Ramos (cell line): ENCODE measurements around the gene RTF1.

Source experiments
- in situ Hi-C: fragments of 300-500 bp; cut with MboI; formaldehyde crosslinking; loops from one replicate; pipeline ENCODE4 v1.14.3; 2022; ENCODE audit warnings: low sequenced_read_pairs; ENCODE audit not compliant: unreplicated experiment

The RTF1 gene

DNA sequence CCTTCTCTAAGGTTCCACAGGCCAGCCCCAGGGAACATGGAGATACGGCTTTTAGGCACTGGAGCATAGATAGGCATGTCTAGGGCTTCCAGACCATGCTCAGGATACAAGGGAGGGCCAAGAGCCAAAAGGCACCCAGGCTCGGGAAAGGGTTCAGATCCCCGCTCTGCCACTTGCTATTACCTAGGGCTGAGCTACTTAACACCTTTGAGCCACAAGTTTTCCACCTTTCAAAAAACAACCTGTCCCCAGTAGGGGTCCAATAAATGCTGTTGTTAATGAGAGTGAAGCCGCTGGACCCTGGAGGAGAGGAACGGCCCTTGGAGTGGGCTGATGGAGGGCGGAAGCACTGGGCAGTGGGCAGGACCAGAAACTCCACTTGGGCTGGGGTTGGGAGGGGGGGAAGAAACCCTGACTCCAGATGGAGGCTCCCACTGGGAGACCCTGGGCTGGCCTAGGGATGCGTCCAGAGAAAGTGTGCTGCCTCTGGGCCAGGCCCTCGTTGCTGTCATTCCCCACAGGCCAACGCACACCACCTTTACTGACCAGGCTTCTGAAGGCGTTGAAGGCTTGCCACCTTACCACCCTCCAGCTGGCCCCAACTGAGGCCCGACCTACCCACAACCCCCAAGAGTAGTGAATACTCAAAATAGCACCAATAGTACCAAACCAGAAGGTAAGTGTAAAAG is 68.2 kb downstream of the RTF1 start:
- in situ Hi-C loops = no loop called here

DNA sequence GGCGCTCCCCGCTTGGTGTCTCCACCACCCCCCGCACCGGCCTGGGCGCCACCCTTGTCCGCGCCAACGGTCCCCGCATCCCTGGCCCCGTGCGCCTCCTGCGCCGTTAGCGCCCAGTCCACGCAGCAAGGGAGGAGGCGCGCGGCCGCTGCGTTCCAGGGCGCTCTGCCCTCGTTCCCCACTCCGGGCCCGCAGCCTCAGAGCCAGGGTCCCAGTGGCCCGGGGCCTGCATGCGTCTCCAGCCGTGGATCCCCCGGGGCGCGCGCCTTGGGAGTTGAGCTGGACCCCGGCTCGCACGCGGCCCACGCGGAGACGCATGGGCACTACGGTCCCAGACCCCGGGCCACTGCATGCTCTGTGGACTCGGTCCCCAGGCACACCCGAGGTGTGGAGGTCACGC is 69.4 kb downstream of the RTF1 start:
- in situ Hi-C loops = no loop called here

DNA sequence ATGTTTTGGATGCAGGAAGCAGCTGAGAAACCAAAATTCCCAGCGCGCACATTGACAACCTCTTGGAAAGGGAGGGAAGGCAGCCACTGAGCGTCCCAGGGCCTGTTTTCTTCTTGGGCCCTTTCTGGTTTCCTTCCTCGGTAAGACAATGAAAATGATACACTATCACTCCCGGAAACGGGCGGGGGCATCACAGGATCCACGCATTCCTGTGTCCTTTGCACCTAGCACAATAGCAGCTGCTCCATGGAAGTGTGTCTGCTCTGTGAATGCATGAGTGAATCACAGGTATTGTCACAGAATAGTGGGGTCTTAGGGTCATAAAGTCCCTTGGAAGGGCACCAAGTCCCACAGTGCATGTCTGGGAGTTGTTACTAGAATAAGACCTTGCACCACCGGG is 70.5 kb downstream of the RTF1 start:
- in situ Hi-C loops = no loop called here

DNA sequence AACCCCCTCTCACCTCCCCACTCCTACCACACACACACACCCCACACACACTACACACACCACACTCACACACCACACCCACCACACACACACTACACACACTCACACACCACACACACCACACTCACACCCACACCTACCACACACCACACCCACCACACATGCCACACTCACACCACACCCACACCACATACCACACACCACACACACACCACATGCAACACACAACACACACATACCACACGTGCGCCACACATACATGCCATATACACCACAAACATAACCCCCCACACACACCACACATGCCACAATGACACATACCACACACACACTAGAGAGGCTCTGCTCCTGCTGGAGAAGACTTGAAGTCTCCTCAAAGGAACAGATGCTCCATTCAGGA is 70.9 kb downstream of the RTF1 start:
- in situ Hi-C loops = no loop called here

DNA sequence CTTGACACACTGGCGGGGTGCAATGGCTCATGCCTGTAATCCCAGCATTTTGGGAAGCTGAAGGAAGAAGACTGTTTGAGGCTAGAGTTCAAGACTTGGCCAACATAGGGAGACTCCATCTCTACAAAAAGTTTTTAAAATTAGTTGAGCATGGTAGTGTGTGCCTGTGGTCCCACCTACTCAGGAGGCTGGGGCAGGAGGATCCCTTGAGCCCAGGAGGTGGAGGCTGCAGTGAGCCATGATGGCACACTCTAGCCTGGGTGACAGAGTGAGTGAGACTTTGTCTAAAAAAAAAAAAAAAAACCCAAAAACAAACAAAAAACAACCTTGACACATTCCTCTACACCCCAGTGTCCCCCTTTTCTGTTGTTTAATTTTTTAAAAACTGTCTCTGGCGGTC is 72.7 kb downstream of the RTF1 start:
- in situ Hi-C loops = no loop called here

DNA sequence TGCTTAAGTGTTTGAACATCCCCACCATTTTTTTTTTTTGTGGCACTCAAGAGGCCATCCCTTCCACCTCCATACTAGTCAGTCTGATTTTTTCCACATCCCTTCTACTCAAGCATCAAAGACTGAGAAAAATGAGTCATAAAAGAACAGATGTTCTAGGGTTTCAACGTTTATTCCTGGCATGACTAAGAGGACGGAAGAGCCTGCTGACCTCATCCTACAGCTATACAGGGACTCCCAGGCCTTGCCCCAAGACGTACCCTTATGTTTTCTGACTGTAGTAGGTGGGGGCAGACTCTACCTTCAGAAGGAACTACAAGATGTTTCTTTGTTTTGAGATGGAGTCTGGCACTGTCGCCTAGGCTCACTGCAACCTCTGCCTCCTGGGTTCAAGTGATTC is 73.5 kb downstream of the RTF1 start:
- in situ Hi-C loops = no loop called here

DNA sequence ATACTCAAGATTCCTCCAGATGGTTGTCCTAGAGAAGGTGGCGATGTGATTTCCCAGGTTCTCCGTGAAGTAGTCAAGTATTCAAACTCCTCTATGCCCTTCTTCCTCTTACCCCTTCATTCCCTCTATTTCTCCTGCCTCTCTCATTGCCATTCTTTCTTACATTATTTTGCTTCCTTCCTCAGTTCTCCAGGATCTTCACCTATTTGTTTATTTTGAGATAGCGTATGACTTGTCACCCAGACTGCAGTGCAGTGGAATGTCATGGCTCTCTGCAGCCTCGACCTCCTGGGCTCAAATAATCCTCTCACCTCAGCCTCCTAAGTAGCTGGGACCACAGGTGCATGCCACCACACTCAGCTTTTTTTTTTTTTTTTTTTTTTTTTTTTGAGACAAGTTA is 75.0 kb downstream of the RTF1 start:
- in situ Hi-C loops = no loop called here

DNA sequence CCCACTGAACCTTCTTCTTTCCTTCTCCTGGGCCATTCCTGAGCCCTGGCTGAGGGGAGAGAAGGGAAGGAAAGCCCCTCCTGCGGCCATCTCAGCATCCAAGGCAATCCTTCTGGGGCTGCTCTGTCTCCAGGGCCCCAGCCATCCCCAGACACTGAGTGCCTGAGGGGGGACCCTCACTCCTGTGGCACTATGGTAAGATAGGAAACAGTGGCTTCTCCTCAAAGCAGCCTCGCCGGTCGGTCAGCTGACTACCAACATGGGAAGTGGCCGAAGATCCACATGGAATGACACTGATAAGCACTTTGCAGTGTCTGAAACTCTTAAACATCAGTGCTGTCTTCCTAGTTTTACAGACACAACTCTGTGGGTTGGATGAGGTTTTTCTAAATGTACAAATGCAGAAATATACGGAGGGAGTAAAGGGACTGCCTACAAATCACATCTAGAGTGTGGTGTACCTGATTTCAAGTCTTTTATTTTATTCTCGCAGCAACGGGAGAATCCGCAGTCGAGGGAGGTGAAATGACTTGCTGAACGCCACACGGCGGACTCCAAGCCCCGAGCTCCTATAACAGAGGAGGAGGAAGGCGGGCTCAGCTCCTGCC is 75.8 kb downstream of the RTF1 start:
- in situ Hi-C loops = no loop called here

DNA sequence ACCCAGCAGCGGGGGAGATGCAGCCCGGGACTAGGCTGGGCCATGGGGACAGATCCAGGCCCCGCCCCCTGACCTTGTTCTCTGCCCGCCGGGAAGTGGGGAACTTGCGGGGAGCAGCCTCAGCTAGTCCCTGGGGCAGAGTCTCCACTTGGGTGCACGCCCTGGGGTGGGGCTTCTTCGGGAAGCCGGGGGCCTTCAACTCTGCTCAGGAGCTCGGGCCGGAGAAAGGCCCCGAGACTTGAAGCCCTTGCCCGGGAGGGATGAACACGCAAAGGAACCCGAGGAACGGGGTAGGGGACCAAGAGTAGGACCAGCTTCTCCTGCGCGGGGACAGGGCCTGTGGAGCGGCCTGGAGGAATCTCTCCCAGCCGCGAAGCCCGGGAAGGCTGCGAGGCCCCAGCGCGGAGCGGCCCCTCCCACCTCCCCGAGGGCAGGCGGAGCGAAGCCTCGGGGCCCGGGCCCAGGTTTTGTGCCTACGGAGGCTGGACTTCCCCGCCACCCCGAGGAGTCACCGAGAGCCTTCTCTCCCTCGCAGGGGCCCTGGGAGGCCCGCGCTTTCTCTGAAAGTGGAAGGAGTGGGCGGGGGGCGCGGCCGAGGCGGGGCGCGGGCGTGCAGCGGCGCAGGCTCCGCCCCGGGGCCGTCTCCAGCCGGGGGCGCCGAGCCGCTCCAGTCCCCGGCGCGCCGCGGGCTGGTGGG is 76.5 kb downstream of the RTF1 start, which contains the start of gene ITPKA:
TSS of gene ITPKA (plus strand) at position 670 of the 697 bp plus-strand sequence. CDS start 54 bp downstream, outside the sequence.
- in situ Hi-C loops = no loop called here

DNA sequence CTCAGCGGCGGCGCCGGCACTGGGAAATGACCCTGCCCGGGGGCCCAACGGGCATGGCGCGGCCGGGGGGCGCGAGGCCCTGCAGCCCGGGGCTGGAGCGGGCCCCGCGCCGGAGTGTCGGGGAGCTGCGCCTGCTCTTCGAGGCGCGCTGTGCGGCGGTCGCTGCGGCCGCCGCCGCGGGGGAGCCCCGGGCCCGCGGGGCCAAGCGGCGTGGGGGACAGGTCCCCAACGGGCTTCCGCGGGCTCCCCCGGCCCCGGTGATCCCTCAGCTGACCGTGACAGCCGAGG is 77.0 kb downstream of the RTF1 start:
- in situ Hi-C loops = no loop called here

DNA sequence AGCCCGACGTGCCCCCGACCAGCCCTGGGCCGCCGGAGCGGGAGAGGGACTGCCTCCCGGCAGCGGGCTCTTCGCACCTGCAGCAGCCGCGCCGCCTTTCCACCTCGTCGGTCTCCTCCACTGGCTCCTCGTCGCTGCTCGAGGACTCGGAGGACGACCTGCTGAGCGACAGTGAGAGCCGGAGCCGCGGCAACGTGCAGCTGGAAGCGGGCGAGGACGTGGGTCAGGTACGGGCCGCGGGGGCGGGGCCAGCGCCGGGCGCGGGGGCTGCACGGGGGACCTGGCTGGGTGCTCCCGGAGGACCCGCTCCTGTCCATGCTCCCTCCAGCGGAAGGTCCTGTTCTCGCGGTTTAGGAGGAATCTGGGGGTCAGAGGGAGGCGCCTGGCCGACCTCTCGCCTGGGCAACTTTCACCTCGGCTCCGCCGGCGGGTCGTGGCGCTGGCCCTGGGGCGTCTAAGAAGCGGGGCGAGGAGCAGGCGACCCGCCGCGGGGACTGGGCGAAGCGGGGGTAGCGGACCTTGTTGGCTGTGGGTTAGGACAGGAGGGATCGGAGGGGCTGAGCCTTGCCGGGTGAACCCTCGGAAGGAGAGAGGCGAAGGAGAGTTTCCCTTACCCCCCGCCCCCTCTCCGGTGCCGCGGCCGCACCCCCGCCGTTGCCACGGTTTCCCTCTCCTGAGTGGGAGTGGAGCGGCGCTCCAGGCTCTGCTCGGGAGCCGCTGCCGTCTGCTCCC is 77.5 kb downstream of the RTF1 start:
- in situ Hi-C loops = no loop called here

DNA sequence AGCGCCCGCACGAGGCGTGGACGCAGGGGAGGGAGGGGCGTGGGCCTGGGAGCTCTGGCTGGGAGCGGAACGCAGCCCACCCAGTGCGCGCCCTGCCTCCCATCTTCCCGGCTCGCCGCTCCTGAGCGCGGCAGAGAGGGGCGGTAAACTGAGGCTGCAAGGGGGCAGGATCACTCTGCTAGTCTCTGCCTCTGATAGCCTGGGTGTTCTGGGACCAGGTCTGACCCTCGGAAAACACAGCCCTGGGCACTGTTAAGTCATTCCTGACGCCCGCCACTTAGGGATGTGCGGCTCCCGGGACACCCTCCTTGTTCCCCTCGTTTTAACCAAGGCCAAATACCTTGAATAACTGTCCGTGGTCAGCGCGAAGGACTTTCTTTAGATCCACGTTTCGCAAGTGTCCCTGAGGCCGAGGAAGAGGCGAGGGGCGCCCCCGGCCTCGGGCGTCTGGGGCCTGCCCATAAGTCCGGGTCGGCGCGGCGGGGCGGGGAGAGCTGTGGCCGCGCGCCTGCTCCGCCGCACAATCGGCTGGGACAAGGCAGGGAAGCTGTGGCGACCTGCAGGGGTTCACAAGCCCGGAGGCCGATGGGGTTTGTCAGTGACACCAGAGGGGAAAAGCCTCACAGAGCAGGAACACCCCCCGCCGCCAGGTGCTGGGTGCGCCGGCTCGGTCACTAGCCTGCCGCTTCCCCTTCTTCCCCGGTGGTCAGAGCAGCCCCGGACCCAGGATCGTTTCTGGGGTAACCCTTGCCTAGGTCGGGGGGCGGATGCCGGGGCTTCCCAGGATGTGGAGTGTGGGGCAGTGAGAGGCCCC is 78.2 kb downstream of the RTF1 start:
- in situ Hi-C loops = no loop called here

DNA sequence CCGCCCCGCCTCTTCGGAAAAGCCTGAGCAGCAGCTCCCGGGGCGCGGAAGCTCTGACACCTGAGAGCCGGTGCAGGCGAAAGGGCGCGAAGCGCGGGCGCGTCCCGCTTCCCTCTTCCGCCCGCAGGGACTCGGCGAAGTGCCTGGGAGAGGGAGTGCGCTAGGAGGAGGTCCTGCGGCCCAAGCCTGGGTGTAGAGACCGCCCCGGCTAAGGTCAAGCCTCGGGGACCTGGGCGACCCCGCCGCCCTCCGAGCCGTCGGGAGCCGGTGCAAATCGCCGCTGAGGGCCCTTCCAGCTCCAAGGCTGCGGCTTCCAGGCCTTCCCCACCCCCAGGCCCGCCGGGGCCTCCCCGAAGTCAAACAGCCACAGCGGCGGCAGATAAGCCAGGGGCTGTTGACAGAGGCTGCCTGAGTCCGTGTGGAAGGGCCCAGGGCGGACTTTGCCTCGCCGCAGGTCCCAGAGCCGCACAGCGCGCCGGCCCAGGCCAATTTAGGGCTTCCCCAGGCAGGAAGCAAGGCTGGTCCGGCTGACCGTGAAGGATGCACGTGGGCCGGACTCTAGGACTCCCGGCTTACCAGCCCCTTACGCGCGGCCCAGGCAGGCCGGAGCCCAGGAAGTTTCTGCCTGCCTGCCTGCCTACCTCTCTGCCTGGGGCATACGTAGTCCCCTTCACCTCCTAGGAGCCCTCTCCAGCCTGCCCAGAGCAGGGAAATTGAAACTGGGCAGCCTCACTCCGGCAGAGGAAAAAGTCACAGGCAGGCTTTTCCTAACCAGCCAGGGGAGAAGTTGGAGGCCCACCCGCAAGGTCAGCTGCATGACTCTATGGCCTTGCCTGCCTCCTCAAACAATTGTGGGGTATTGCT is 79.1 kb downstream of the RTF1 start:
- in situ Hi-C loops = no loop called here

DNA sequence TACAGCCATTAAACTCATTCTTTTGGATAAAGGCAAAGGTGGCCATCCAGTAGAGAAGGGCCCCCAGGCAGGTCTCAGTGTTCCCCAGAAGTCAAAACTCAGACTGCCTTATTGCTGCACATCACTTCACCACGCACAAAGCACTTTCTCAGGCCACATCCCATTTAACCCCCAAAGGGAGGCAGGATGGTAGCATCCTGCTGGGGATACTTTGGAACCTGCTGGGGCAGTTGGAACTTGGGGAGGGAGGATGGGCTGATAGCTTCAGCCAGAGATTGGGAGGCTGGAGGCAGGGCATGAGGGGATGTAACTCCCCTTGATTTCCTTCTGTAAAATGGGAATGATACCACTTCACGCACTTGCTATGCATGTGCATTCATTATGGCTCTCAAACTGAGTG is 81.8 kb downstream of the RTF1 start:
- in situ Hi-C loops = no loop called here

DNA sequence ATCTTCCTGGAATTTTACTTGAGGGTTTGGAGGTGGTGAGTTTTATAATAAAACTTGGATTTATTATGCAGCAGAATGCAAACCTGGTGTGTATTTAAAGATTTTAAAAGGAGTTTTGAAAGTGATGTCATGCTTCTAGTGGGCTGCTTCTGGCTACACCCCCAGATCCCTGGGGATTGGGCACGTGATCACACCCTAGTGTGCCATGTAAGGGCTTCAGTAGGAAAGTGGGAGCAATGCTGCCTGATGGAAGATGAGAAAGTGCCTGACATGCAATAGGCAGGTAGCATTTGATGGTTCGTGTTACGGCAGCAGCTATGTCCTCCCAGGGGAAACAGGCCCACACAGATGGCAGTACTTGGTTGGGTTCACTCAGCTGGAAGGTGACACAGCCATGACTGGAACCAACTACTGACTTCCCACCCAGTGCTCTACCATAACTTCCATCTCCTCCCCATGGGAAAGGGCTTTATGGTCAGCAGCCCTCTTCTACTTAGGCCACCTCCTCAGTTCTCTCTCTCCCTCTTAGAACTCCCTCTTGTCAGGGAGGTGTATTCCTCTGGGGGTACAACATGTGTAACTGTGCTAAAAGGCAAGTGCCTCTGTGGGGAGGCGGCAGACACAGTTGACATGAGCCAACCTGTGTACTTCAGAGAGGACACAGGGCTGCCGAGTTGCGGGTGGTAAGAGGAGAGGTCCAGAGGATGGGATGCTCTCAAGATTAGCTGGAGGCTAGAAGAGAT is 82.4 kb downstream of the RTF1 start:
- in situ Hi-C loops = no loop called here

DNA sequence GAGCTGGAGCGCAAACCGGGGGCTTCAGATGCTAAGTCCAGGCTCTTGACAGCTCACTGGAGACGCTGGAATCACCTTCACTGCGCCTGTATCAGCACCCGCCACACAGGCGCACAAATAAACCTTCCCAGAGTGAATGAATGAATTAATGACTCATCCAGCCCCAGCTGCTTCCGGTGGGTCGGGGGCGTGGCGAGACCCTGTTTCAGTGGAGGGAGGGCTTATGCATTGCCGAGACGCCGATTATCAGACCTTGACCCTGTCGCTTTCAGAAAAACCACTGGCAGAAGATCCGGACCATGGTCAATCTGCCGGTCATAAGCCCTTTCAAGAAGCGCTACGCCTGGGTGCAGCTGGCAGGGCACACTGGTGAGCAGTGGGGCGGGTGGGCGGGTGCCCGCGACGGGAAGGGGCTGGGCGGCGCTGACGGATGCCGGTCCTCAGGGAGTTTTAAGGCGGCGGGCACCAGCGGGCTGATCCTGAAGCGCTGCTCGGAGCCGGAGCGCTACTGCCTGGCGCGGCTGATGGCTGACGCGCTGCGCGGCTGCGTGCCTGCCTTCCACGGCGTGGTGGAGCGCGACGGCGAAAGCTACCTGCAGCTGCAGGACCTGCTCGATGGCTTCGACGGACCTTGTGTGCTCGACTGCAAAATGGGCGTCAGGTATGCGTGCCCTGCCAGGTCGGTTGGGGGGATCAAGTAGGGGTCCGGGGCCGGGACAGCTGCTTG is 84.5 kb downstream of the RTF1 start:
- in situ Hi-C loops = no loop called here

DNA sequence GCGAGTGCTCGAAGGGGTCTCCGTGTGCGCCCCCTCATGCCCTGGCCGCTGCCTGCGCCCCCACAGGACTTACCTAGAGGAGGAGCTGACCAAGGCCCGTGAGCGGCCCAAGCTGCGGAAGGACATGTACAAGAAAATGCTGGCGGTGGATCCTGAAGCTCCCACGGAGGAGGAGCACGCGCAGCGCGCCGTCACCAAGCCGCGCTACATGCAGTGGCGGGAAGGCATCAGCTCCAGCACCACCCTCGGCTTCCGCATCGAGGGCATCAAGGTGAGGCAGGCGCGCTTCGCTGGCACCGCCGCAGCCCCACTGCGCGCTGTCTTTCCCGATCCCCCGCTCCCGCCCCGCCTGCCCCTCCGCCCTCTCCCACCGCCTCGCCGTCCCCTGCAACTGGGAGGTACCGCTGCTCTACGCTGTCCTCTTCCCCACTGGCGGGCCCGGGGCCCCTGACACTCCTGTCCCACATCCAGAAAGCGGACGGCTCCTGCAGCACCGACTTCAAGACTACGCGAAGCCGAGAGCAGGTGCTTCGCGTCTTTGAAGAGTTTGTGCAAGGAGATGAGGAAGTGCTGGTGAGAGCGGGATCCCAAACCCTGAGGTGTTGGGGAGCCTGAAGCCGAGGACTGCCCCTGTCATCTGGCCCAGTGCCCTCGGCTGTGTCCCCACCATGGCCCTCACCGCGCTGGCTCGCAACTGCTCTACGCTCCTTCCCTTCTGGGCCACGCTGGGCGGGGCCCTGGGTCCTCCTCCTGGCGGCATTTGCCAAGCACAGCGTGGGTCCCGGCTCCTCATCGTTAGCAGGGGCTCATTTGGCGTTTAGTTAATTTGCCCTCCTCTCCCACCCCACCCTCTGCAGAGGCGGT is 85.3 kb downstream of the RTF1 start:
- in situ Hi-C loops = no loop called here
